DOHH2 (cell line): ENCODE results near the gene RTL3.

Experiments used
- H3F3A ChIP-seq: fragments of 200-600 bp; sonication (generic), shearing (Covaris generic); 2 replicates; pipeline ENCODE4 v1.6.0; 2016; ENCODE audit warnings: antibody characterized with exemption, mild to moderate bottlenecking; ENCODE audit not compliant: control insufficient read depth, insufficient read depth
- H3K27ac ChIP-seq: fragments of 200-600 bp; sonication (generic); 2 replicates; pipeline ENCODE4 v1.5.1; 2014; ENCODE audit warnings: low read depth, mild to moderate bottlenecking, low read length, moderate library complexity
- H3K27me3 ChIP-seq: fragments of 200-600 bp; sonication (generic); 2 replicates; pipeline ENCODE4 v1.6.1; 2014; ENCODE audit warnings: mild to moderate bottlenecking, low read length, mixed read lengths; ENCODE audit not compliant: control insufficient read depth
- H3K36me3 ChIP-seq: fragments of 200-600 bp; sonication (generic); 2 replicates; pipeline ENCODE4 v1.6.1; 2014; ENCODE audit warnings: mild to moderate bottlenecking, low read length, moderate library complexity, mixed read lengths; ENCODE audit not compliant: control insufficient read depth
- H3K4me1 ChIP-seq: fragments of 200-600 bp; sonication (generic); 2 replicates; pipeline ENCODE4 v1.6.1; 2014; ENCODE audit warnings: mild to moderate bottlenecking, low read length, mixed read lengths; ENCODE audit not compliant: control insufficient read depth
- H3K4me2 ChIP-seq: fragments of 200-600 bp; sonication (generic); 2 replicates; pipeline ENCODE4 v1.6.0; 2014; ENCODE audit warnings: mild to moderate bottlenecking, low read length, moderate library complexity
- H3K4me3 ChIP-seq: fragments of 200-600 bp; sonication (generic); 2 replicates; pipeline ENCODE4 v1.5.1; 2014; ENCODE audit warnings: mild to moderate bottlenecking, low read length, mixed read lengths
- H3K79me2 ChIP-seq: fragments of 200-600 bp; sonication (generic); 2 replicates; pipeline ENCODE4 v1.6.1; 2014; ENCODE audit warnings: mild to moderate bottlenecking, low read length, mixed read lengths; ENCODE audit not compliant: control insufficient read depth
- H3K9me2 ChIP-seq: fragments of 200-600 bp; sonication (generic); replicated peaks from 2 replicates; pipeline ENCODE4 v1.6.1; 2014; ENCODE audit warnings: mild to moderate bottlenecking, low read length, mixed read lengths; ENCODE audit not compliant: control insufficient read depth
- H3K9me3 ChIP-seq: fragments of 200-600 bp; sonication (generic); 2 replicates; pipeline ENCODE4 v1.6.1; 2014; ENCODE audit warnings: antibody characterized with exemption, low read length, mixed read lengths; ENCODE audit not compliant: control insufficient read depth, insufficient read depth
- H4K20me1 ChIP-seq: fragments of 200-600 bp; sonication (generic); 2 replicates; pipeline ENCODE4 v1.6.0; 2014; ENCODE audit warnings: low read depth, mild to moderate bottlenecking, antibody characterized with exemption, low read length, moderate library complexity; ENCODE audit not compliant: control insufficient read depth, insufficient read depth
- EZH2phosphoT487 ChIP-seq: fragments of 200-600 bp; sonication (generic); IDR thresholded peaks from 2 replicates; pipeline ENCODE4 v1.6.1; 2017; ENCODE audit warnings: borderline replicate concordance, mild to moderate bottlenecking, antibody characterized with exemption, low read length, moderate library complexity, mixed read lengths
- TF ChIP-seq, protein P1 (sequence below): fragments of 200-600 bp; sonication (generic); IDR thresholded peaks from one replicate; pipeline ENCODE4 v1.5.1; 2014; ENCODE audit warnings: antibody characterized with exemption, mild to moderate bottlenecking, low read depth, low read length; ENCODE audit not compliant: poor library complexity, severe bottlenecking

The RTL3 gene, protein sequence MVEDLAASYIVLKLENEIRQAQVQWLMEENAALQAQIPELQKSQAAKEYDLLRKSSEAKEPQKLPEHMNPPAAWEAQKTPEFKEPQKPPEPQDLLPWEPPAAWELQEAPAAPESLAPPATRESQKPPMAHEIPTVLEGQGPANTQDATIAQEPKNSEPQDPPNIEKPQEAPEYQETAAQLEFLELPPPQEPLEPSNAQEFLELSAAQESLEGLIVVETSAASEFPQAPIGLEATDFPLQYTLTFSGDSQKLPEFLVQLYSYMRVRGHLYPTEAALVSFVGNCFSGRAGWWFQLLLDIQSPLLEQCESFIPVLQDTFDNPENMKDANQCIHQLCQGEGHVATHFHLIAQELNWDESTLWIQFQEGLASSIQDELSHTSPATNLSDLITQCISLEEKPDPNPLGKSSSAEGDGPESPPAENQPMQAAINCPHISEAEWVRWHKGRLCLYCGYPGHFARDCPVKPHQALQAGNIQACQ

DNA sequence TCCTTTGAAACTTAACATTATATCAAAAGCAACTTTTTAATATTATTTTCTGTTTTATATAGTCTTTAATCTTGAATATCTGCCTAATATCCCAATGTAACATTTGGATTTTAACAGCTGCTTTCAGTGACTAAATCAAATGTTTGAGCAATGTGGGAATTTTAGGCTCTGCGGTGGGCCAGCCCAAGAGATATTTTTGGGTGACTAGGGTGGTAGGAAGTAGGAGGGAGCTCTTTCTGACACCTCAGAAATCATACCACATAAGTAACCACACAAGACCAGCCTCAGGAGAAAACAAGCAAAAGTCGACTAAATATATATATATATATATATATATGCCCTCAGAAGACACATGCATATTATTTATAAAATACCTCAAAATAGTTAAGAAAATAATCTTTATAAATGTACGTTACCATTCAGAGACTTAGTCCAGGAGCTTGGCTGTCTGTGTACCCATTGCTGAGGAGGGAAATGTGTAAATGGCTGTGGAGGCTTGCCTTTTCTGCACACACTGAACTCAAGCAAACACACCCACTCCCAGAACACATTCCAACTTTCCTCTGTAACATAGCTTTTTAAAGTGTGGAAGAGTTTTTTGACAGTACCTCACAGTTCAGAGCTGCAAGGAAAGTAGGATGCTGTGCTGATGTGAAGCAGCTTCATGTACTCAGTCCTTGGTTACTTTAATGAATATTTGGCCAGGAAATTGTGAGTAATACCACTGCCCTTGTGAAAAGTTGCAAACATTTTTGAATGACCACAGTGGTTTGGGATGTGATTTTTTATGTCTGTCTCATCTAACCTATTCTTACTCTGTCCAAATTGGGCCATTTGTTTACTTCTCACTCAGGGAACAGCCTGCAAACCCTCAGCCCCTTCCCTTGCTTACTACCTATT, at the start of gene RTL3:
TSS of gene RTL3 (minus strand) at position 484 of the 900 bp plus-strand sequence. CDS start 908 bp downstream, outside the sequence.
- no peaks in the 10 kb centered on the region for H4K20me1 ChIP-seq
- TF ChIP-seq, protein P1, sequence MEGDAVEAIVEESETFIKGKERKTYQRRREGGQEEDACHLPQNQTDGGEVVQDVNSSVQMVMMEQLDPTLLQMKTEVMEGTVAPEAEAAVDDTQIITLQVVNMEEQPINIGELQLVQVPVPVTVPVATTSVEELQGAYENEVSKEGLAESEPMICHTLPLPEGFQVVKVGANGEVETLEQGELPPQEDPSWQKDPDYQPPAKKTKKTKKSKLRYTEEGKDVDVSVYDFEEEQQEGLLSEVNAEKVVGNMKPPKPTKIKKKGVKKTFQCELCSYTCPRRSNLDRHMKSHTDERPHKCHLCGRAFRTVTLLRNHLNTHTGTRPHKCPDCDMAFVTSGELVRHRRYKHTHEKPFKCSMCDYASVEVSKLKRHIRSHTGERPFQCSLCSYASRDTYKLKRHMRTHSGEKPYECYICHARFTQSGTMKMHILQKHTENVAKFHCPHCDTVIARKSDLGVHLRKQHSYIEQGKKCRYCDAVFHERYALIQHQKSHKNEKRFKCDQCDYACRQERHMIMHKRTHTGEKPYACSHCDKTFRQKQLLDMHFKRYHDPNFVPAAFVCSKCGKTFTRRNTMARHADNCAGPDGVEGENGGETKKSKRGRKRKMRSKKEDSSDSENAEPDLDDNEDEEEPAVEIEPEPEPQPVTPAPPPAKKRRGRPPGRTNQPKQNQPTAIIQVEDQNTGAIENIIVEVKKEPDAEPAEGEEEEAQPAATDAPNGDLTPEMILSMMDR, result no peak
- no peak for TF ChIP-seq EZH2phosphoT487
- no peak within 1 kb of the TSS for H3K4me2 ChIP-seq
- H3K36me3 ChIP-seq, result no peaks in the 10 kb centered on the region
- H3F3A ChIP-seq, result no peaks in the 10 kb centered on the region
- H3K27me3 ChIP-seq, result no peaks in the 10 kb centered on the region
- H3K4me1 ChIP-seq, result no peaks in the 10 kb centered on the region
- no peak within 1 kb of the TSS for H3K4me3 ChIP-seq
- H3K79me2 ChIP-seq, result no peaks in the 10 kb centered on the region
- H3K9me3 ChIP-seq, result no peaks in the 10 kb centered on the region
- no peaks in the 10 kb centered on the region for H3K9me2 ChIP-seq
- H3K27ac ChIP-seq, result no peak within 1 kb of the TSS

DNA sequence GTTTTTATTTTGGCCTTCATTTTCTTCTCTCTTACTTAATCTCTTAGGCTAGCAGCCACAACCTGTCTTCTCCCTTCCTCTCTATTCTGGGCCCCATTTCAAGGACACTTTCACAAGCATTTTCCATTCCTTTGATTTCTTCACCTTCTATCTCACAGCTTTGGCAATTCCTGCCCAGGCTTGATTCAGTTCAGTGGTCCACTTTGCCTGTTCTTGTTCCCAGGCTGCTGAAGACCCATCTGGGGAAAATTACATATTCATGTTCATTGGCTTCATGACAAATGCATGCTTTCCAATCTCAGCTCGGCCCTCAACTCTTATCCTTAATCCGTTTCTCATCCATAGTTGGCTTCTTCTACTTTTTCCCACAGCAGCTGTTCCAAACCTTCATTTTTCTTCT, 49.7 kb upstream of the RTL3 start:
- H3K4me2 ChIP-seq, result no peak overlapping the region
- no peaks in the 10 kb centered on the region for H3K9me2 ChIP-seq
- no peak for TF ChIP-seq EZH2phosphoT487
- TF ChIP-seq, protein P1, result no peak

DNA sequence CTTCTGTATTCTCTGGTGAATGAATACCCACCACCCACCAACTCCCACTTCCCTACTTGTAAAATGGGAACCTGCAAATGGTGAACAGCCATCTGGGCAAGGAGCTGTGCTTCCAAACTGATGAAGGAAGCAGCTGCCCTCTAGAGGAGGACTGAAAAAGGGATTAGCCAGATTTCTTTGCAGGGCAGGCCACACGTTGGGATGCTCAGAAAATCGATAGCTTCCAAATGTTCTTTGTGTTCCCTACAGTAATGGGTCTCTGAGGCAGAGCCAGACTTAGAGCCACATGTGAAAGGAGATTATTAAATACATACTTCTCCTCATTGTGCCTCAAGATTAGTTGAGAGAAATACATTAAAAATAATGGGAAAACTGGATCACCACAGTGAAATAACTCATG, 49.1 kb upstream of the RTL3 start:
- Histone ChIP-seq H3K9me3 (no peaks in the 10 kb centered on the region), H3K4me2 (no peak overlapping the region), H3K4me3 (no peak overlapping the region), H3K27ac (no peak overlapping the region), H3K4me1 (no peaks in the 10 kb centered on the region), H3K9me2 (no peaks in the 10 kb centered on the region), H3F3A (no peaks in the 10 kb centered on the region), H3K27me3 (no peaks in the 10 kb centered on the region), H3K79me2 (no peaks in the 10 kb centered on the region), H3K36me3 (no peaks in the 10 kb centered on the region), H4K20me1 (no peaks in the 10 kb centered on the region)
- TF ChIP-seq, protein P1, result no peak
- TF ChIP-seq EZH2phosphoT487, result no peak

More for the DNA sequence above, 49.7 kb upstream of the RTL3 start:
- Histone ChIP-seq H3K9me3 (no peaks in the 10 kb centered on the region), H3K27ac (no peak overlapping the region), H4K20me1 (no peaks in the 10 kb centered on the region), H3K4me1 (no peaks in the 10 kb centered on the region), H3K4me3 (no peak overlapping the region), H3F3A (no peaks in the 10 kb centered on the region), H3K36me3 (no peaks in the 10 kb centered on the region), H3K79me2 (no peaks in the 10 kb centered on the region), H3K27me3 (no peaks in the 10 kb centered on the region)
